Stimulated activated CD8-positive, alpha-beta memory T cell treated with anti-CD3 and anti-CD28 coated beads, Interleukin-7, amount 100 ng/mL, for 1 hour (primary cell): ENCODE results near the gene PCSK5.

ENCODE experiments used
- DNase-seq, 2 donors: peaks; one replicate each; pipeline ENCODE4 v3.0.0-alpha.2; 2020; ENCODE audit warnings: low read depth in 2 of 2

The PCSK5 gene

GRCh38 chr9:76003041-76003440, 112.6 kb downstream of the PCSK5 start:
- no peak for DNase-seq

DNA sequence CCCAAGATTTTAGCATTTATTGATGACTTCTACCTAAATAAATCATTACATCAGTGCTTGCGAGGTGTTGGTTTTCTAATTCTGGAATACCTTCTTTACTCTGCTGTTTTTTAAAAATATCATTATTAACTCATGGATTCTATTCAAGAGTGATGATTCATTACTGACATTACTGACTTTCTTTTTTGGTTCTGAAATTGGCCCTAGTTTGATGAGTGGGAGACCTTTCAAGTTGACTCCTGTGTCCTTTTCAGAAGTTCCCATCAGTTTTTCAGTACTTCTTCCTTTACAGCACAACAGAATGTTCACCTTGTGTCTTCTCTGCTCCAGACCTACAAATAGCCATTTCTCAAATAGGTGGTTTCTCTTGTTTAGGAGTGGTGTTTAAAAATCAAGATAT, 114.1 kb downstream of the PCSK5 start:
- DNase-seq = no peak

GRCh38 chr9:76007935-76008334, 117.5 kb downstream of the PCSK5 start:
- DNase-seq = no peak

- DNase-seq = no peak
Observed at GRCh38 chr9:76013809-76014208, 123.3 kb downstream of the PCSK5 start.

DNA sequence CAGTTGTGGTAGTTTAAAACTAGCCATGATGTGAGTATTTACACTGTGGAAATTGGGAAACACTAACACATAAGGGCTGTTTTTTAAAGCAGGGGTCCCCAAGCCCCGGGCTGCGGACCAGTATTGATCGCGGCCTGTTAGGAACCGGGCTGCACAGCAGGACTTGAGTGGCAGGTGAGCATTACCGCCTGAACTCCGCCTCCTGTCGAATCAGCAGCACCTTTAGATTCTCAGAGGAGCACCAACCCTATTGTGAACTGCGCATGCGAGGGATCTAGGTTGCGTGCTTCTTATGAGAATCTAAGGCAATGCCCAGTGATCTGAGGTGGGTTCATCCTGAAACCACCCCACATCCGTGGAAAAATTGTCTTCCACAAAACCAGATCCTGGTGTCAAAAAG, 127.8 kb downstream of the PCSK5 start:
- DNase-seq = no peak

DNA sequence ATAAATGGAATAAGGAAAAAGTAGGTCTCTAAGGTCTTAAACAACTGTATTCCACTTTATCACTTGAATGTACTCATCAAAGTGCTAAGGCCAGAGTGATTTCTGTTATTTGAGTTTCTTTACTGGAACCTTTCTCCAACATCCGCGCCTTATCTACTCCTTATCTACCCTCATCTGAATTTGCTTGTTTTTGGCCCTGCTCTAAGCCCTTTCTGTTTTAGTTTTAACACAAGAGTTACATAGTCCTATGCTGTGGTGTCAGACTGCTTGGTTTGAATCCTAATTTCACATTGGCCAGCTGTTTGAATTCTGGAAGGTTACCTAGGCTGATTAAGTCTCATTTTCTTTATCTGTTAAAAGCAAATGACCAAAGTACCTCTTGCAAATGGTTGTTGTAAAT, 128.3 kb downstream of the PCSK5 start:
- no peak for DNase-seq

GRCh38 chr9:76020652-76021051, 130.2 kb downstream of the PCSK5 start:
- no peak for DNase-seq

DNA sequence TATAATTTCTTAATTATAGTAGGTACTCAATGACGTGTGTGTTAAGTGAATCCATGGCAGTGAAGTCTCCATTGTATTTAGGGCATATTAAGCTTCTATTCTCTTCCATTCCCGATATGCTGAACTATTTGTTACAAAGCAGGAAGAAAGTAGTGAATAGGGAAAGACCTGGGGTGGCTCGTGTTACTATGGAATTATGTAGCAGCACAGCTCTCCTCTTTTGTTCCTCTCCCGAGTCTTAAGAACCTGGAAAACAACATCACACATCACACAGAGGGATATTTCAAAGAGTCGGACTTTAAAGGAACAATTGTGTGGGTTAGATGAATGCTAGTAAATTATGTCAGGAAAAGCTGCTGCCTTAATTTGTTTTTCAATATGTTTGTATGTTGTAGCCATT, 131.8 kb downstream of the PCSK5 start:
- DNase-seq = no peak

DNA sequence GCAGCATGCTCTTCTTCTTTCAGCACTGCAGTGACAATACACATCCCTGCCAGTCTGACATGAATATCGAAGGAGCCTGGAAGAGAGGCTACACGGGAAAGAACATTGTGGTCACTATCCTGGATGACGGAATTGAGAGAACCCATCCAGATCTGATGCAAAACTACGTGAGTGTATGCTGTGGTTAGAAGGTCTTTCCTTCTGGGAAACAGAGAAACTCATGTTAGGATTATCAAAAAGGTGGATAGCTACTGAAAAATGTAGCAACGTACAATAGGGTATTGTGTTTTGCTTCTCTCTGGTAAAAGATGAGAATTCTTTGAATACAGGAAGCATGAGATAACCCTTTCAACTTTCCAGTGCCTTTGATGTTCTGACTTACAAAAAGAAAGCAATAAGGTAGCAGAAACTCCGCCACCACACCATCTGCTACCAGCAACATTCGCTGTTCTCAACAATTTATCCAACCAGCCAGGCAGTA, 133.3 kb downstream of the PCSK5 start:
- no peak for DNase-seq

DNA sequence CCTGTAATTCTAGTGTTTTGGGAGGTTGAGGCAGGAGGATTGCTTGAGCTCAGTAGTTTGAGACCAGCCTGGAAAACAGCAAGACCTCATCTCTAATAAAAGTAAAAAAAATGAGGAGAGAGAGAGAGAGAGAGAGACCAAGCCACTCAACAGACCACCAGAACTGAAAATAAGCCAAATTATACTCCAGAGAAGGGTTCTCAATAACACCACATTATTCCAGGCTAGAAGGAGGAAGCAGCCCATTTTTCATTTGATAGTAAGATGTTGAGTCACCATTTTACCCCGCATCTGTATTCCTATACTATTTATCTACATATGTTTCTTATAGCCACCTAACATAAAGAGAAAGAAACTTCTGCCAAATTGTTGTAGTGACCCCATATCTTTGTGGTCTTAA, 134.8 kb downstream of the PCSK5 start:
- no peak for DNase-seq

GRCh38 chr9:76026796-76027195, 136.3 kb downstream of the PCSK5 start:
- no peak for DNase-seq

- no peak for DNase-seq
Observed at GRCh38 chr9:76027416-76027815, 136.9 kb downstream of the PCSK5 start.

GRCh38 chr9:76027861-76028260, 137.4 kb downstream of the PCSK5 start:
- no peak for DNase-seq

DNA sequence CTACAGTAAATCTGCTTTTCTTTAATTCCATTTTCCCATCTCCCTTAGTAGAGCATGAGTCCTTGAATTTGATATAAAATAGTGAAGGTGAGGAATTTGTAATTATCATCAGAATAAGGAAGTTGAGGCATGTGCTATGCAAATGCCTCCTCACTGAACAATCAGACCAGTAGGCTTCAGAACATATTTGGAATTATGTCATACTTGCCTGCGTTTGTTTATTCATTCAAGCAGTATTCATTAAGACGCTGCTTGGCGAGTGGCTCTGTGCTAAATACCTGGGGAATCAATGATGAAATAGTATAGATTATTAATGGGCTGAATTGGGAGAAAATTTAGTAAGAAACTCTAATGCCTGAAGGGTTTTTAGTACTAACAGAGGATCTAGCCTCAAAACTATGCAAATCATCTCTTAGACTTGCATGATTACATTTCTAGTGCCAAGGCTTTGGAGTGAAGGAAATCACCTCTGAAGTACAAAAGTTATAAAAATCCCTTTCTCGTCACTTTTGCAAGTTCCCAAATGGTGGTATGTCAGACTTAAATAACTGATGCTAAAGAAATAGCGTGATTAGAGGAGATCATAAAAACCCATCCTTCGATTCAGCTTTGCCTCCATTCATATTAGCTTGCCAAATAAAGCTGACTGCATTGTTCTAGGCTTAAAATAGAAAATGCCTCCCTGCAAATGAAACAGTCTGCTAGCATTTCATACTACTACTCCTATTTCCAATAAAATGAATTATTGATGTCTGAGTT, 141.7 kb downstream of the PCSK5 start:
- DNase-seq = no peak

GRCh38 chr9:76032797-76033373, 142.4 kb downstream of the PCSK5 start:
- DNase-seq = no peak

- no peak for DNase-seq
Observed at GRCh38 chr9:76034049-76034448, 143.6 kb downstream of the PCSK5 start.

- no peak for DNase-seq
Observed at GRCh38 chr9:76036762-76037161, 146.3 kb downstream of the PCSK5 start.

DNA sequence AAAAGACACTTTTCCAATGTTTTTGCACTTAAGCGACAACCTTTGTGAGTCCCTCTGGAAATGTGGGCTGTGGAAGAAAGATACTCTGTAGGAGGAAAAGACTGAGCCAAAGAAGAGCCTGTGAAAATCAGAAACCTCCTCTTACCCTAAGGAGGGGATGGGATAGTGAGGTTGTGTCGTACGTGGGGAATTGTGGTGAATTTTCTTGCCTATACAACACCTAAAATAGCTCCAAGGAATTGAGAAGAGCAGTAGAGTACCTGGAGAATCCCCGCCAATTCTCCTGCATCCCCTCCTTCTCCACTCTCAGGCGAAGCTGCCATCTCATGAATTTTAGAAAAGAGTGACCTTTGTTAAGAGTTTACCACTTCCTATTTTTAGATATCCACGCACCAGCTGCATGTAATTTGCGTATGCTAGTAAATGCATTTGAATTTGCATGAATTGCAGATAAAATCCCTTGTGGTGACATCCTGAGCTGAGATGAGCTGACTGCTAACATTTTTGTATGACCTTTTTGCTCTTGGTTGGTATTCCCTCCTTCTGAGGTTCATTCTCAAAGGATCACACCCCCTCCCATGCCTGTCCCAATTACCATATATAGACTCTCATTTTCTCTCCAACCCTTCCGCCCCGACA, 147.2 kb downstream of the PCSK5 start:
- no peak for DNase-seq

GRCh38 chr9:76038431-76038830, 148.0 kb downstream of the PCSK5 start:
- DNase-seq = no peak

- DNase-seq = no peak
Observed at GRCh38 chr9:76044266-76044819, 153.9 kb downstream of the PCSK5 start.

- DNase-seq = no peak
Observed at GRCh38 chr9:76045221-76045620, 154.7 kb downstream of the PCSK5 start.

- DNase-seq = no peak
Observed at GRCh38 chr9:76049341-76049740, 158.9 kb downstream of the PCSK5 start.

GRCh38 chr9:76067696-76068095, 177.2 kb downstream of the PCSK5 start:
- DNase-seq = no peak
